ENCODE measurements around the gene ADD1.

ADD1 gene

GRCh38 chr4:2843263-2843940, at the start of gene ADD1:
TSS of gene ADD1 (plus strand) at chr4:2843844. CDS start at chr4:2875916, 32,072 bp downstream.
- TF ChIP-seq CTCF (conservative IDR thresholded peaks at IDR 0.05; ENCODE audit: low read depth) = no peak
- DNase-seq (ENCODE audit: low spot score) = peak; percentile 99
- ChIA-PET CTCF (interaction anchor here (0.9 kb wide), 1 partner anchor 12 kb away, joined by 5 read pairs; no protein-coding TSS in a partner anchor), POLR2A (ENCODE audit: low non-redundant PET) (no interaction called here)
- H3K27ac ChIP-seq = peak within 1 kb of the TSS; percentile 85

- ChIA-PET POLR2A (ENCODE audit: low non-redundant PET) (no interaction called here), CTCF (no interaction called here)
- no peak for TF ChIP-seq CTCF (conservative IDR thresholded peaks at IDR 0.05; ENCODE audit: low read depth)
- H3K27ac ChIP-seq = peak overlapping the region; percentile 99
- no peak for DNase-seq (ENCODE audit: low spot score)
Measured at GRCh38 chr4:2794486-2795299, 49.0 kb upstream of the ADD1 start.

GRCh38 chr4:2795300-2795892, 48.2 kb upstream of the ADD1 start:
- H3K27ac ChIP-seq = peak overlapping the region; percentile 99
- CTCF ChIA-PET = no interaction called here
- TF ChIP-seq CTCF (conservative IDR thresholded peaks at IDR 0.05; ENCODE audit: low read depth) = no peak
- DNase-seq (ENCODE audit: low spot score) = no peak
- POLR2A ChIA-PET (ENCODE audit: low non-redundant PET) = no interaction called here

DNA sequence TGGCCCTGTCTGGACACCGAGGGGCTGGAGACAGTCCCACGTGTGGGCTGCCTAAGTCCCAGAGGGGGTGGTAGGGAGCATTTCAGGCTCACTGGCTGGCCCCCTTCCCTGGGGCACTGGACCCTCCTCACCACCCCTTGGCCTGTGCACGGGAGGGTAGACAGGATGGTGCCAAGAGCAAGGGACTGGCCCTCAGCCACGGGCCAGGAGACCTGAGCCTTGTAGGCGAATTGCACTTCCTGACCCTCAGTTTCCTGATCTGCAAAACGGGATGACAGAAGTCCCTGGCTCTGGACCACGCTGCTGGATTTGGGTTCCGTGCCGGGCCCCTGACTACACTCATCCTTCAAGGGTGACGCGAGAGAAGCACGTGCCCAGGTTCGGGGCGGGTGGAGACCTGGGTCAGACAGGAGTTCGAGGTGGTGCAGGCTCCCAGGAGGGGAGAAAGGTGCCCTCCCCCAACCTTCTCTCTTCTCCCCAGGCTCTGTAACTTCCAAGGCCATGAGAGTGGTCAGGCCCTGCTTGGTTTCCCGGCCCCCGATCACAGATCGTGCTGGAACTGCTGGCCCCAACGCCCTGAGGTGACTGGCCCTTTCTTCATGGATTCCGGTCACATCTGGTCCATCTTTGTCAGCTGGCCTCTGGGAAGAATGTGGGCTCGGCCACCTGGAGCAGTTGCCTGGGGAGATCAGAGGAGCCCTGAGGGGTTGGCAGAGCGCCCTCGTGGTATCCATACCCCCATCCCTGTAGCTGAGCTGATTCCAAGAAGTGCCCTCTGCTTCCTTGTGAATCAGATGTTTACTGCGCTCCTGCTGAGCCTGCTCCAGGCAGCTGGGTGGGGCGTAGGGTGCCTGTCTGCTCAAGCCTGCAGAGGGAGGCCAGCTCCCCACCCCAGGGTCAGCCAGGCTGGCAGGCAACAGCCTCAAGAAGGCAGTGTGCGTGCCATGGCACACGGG, 47.5 kb upstream of the ADD1 start:
- ChIA-PET CTCF (no interaction called here), POLR2A (ENCODE audit: low non-redundant PET) (no interaction called here)
- TF ChIP-seq CTCF (conservative IDR thresholded peaks at IDR 0.05; ENCODE audit: low read depth) = no peak; the same call in 1 of the 2 replicates
- peak overlapping the region; percentile 99 for H3K27ac ChIP-seq
- peak; percentile 55 for DNase-seq (ENCODE audit: low spot score)

- H3K27ac ChIP-seq = peak overlapping the region; percentile 99
- ChIA-PET POLR2A (ENCODE audit: low non-redundant PET) (no interaction called here), CTCF (interaction anchor here (0.6 kb wide), 1 partner anchor 31 kb away, joined by 3 read pairs; no protein-coding TSS in a partner anchor)
Measured at GRCh38 chr4:2796849-2797544, 46.6 kb upstream of the ADD1 start.

More at GRCh38 chr4:2796849-2797544, 46.6 kb upstream of the ADD1 start:
- TF ChIP-seq CTCF (conservative IDR thresholded peaks at IDR 0.05; ENCODE audit: low read depth) = no peak
- no peak for DNase-seq (ENCODE audit: low spot score)

Data from RWPE1 (cell line).